ENCODE results near the gene PTPRJ.

DNA sequence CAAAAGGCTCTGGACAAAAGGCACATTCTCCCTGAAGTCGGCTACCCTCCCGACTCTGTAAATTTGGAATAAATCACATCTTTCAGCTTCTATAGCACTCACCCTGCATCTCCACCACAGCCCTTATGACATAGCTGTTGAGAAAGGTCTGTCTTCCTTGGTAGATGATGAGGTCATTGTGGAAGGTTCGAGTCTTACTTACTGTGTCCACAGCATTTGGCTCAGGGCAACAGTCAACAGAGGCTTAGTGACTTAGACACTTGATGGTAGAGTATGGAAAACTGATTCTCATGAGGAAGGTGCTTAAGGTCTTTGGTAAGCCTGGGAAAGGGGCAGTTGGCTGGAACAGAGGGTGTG lies 45.6 kb downstream of the PTPRJ start:
- no peak for TF ChIP-seq EZH2 (IDR thresholded peaks at IDR 0.05; ENCODE audit: borderline replicate concordance)
- TF ChIP-seq, protein P1, sequence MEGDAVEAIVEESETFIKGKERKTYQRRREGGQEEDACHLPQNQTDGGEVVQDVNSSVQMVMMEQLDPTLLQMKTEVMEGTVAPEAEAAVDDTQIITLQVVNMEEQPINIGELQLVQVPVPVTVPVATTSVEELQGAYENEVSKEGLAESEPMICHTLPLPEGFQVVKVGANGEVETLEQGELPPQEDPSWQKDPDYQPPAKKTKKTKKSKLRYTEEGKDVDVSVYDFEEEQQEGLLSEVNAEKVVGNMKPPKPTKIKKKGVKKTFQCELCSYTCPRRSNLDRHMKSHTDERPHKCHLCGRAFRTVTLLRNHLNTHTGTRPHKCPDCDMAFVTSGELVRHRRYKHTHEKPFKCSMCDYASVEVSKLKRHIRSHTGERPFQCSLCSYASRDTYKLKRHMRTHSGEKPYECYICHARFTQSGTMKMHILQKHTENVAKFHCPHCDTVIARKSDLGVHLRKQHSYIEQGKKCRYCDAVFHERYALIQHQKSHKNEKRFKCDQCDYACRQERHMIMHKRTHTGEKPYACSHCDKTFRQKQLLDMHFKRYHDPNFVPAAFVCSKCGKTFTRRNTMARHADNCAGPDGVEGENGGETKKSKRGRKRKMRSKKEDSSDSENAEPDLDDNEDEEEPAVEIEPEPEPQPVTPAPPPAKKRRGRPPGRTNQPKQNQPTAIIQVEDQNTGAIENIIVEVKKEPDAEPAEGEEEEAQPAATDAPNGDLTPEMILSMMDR (IDR thresholded peaks at IDR 0.05; ENCODE audit: poor library complexity): no peak
- TF ChIP-seq EZH2phosphoT487 (IDR thresholded peaks at IDR 0.05; ENCODE audit: low read depth, severe bottlenecking, unreplicated experiment): no peak

All from hepatocyte (in vitro differentiated cells).